WI38 (cell line): Measurements from ENCODE around the gene NEU1.

ENCODE experiments used
- H3K4me3 ChIP-seq: 2 replicates; pipeline ENCODE4 v1.5.1; 2011; ENCODE audit warnings: low read depth, mild to moderate bottlenecking, control low read depth, low read length
- CTCF ChIP-seq: IDR thresholded peaks from 2 replicates; pipeline ENCODE4 v1.5.1; 2012; ENCODE audit warnings: low read depth, mild to moderate bottlenecking, control low read depth, low read length

Gene NEU1

GRCh38 chr6:31889331-31889972 lies 26.8 kb upstream of the NEU1 start:
- no peak overlapping the region for H3K4me3 ChIP-seq
- no peak for TF ChIP-seq CTCF

GRCh38 chr6:31888276-31889258 lies 25.9 kb upstream of the NEU1 start:
- TF ChIP-seq CTCF: peak; percentile 68
- no peak overlapping the region for H3K4me3 ChIP-seq

- no peak for TF ChIP-seq CTCF
- H3K4me3 ChIP-seq: no peak overlapping the region
Measured at GRCh38 chr6:31887173-31888007, 24.8 kb upstream of the NEU1 start.

GRCh38 chr6:31886541-31886991 lies 23.9 kb upstream of the NEU1 start:
- no peak overlapping the region for H3K4me3 ChIP-seq
- no peak for TF ChIP-seq CTCF

GRCh38 chr6:31884528-31885035 lies 22.0 kb upstream of the NEU1 start:
- TF ChIP-seq CTCF: no peak

GRCh38 chr6:31883676-31884075 lies 21.1 kb upstream of the NEU1 start:
- no peak for TF ChIP-seq CTCF
- H3K4me3 ChIP-seq: no peak overlapping the region

More at GRCh38 chr6:31884528-31885035, 22.0 kb upstream of the NEU1 start:
- no peak overlapping the region for H3K4me3 ChIP-seq
